Measurements from ENCODE around the gene CLCA4.

Gene CLCA4

DNA sequence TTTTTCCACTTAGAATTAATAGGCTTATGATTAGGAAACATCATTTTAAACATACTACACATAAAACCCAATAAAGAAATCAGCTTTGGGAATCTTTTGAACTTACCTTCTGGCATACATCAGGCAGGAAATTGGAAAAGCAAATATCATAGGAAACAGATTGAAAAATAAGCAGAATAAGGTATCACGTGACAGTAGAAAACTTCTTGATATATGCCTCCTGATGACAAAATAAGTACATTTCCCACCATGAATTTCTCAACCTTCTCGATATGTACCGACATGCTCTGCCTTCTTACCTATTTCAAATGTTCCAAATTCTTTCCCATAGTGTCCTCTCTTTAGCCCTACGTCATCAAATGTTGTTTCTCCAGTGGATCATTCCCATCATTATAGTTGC, 72.4 kb downstream of the CLCA4 start:
- no peak for DNase-seq

GRCh38 chr1:86621286-86621685, 74.4 kb downstream of the CLCA4 start:
- DNase-seq, result no peak
